Fibroblast of villous mesenchyme (primary cell): Measurements from ENCODE around the gene SEPTIN8. TPM values are rescaled to one million over a fixed set of nuclear protein-coding genes. Genes with fewer than 3 reads are reported as not detected.

Experiments used
- DNase-seq: peaks from one replicate; pipeline ENCODE4 v3.0.0-alpha.2; 2010; ENCODE audit warnings: low read depth
- H3K4me3 ChIP-seq: 2 replicates; pipeline ENCODE4 v1.5.1; 2011; ENCODE audit warnings: low read depth, mild to moderate bottlenecking, low read length
- CTCF ChIP-seq: IDR thresholded peaks from 2 replicates; pipeline ENCODE4 v1.5.1; 2012; ENCODE audit warnings: low read depth, mild to moderate bottlenecking, low read length; ENCODE audit not compliant: insufficient read depth
- total RNA-seq: library from RNA; depleted of rRNA; stranded (reverse); fragments of >200 nt; gene quantifications from 2 replicates; pipeline ENCODE4 v1.2.3, GENCODE V29; 2012

SEPTIN8 gene
- total RNA-seq, 1 donor = 51.4 TPM

GRCh38 chr5:132780577-132780976 lies 3.5 kb upstream of the SEPTIN8 start:
- TF ChIP-seq CTCF = no peak
- H3K4me3 ChIP-seq = no peak overlapping the region
- no peak for DNase-seq

- H3K4me3 ChIP-seq = no peak overlapping the region
- no peak for TF ChIP-seq CTCF
- no peak for DNase-seq
These were observed 2.9 kb upstream of the SEPTIN8 start for GRCh38 chr5:132779961-132780360.

- TF ChIP-seq CTCF = no peak
- no peak overlapping the region for H3K4me3 ChIP-seq
- DNase-seq = no peak
These were observed 1.8 kb upstream of the SEPTIN8 start for GRCh38 chr5:132778856-132779255.

GRCh38 chr5:132778129-132778528 lies 1.1 kb upstream of the SEPTIN8 start:
- peak overlapping the region; percentile 77 for H3K4me3 ChIP-seq
- no peak for DNase-seq
- no peak for TF ChIP-seq CTCF

- DNase-seq = no peak
- TF ChIP-seq CTCF = no peak
- peak overlapping the region; percentile 77 for H3K4me3 ChIP-seq
These were observed 166 bp downstream of the SEPTIN8 start for GRCh38 chr5:132776938-132777208.

- peak; percentile 46 for DNase-seq
- TF ChIP-seq CTCF = no peak
- peak overlapping the region; percentile 77 for H3K4me3 ChIP-seq
These were observed 705 bp downstream of the SEPTIN8 start for GRCh38 chr5:132776131-132776937.

GRCh38 chr5:132775476-132775961 lies 1.5 kb downstream of the SEPTIN8 start:
- peak overlapping the region; percentile 77 for H3K4me3 ChIP-seq
- TF ChIP-seq CTCF = no peak
- DNase-seq = peak; percentile 23
